IPS-20b (cell line): ENCODE results near the gene ADSL.
A peak's percentile ranks its signal among the peaks of the same experiment; 100 is the strongest.

Experiments
- H3K27ac ChIP-seq: one replicate; pipeline ENCODE4 v1.5.1; 2013; ENCODE audit warnings: low read length
- H3K27me3 ChIP-seq: 2 replicates; pipeline ENCODE4 v1.6.1; 2013; ENCODE audit warnings: mild to moderate bottlenecking, low read length, inconsistent platforms; ENCODE audit not compliant: insufficient read depth
- H3K36me3 ChIP-seq: 2 replicates; pipeline ENCODE4 v1.6.1; 2013; ENCODE audit warnings: low read depth, mild to moderate bottlenecking, inconsistent platforms, low read length, moderate library complexity; ENCODE audit not compliant: insufficient read depth
- H3K4me1 ChIP-seq: 2 replicates; pipeline ENCODE4 v1.6.1; 2013; ENCODE audit warnings: mild to moderate bottlenecking, control low read depth, inconsistent platforms, low read length, moderate library complexity; ENCODE audit not compliant: insufficient read depth
- H3K4me3 ChIP-seq: 2 replicates; pipeline ENCODE4 v1.5.1; 2013; ENCODE audit warnings: mild to moderate bottlenecking, low read length, inconsistent platforms
- H3K9ac ChIP-seq: 2 replicates; pipeline ENCODE4 v1.6.1; 2013; ENCODE audit warnings: low read depth, mild to moderate bottlenecking, inconsistent platforms, low read length, moderate library complexity
- H3K9me3 ChIP-seq: 2 replicates; pipeline ENCODE4 v1.6.1; 2013; ENCODE audit warnings: mild to moderate bottlenecking, low read depth, low read length, inconsistent platforms; ENCODE audit not compliant: insufficient read depth

ADSL gene

GRCh38 chr22:40397396-40397795, 51.1 kb downstream of the ADSL start:
- peaks cover 16% of the 10 kb centered on the region; the same call in 1 of the 2 replicates for H3K36me3 ChIP-seq
- H3K27ac ChIP-seq = no peak overlapping the region
- no peak overlapping the region for H3K4me3 ChIP-seq
- peak overlapping the region; percentile 39; the same call in 1 of the 2 replicates for H3K9ac ChIP-seq
- no peaks in the 10 kb centered on the region for H3K27me3 ChIP-seq
- H3K4me1 ChIP-seq = peaks cover 11% of the 10 kb centered on the region; the same call in 1 of the 2 replicates
- H3K9me3 ChIP-seq = no peaks in the 10 kb centered on the region

- no peaks in the 10 kb centered on the region for H3K9me3 ChIP-seq
- H3K36me3 ChIP-seq = peaks cover 21% of the 10 kb centered on the region
- H3K4me3 ChIP-seq = no peak overlapping the region
- no peaks in the 10 kb centered on the region for H3K27me3 ChIP-seq
- peaks cover 11% of the 10 kb centered on the region; the same call in 1 of the 2 replicates for H3K4me1 ChIP-seq
- H3K27ac ChIP-seq = no peak overlapping the region
- no peak overlapping the region for H3K9ac ChIP-seq
Measured at GRCh38 chr22:40399621-40400020, 53.3 kb downstream of the ADSL start.

GRCh38 chr22:40400159-40400558, 53.9 kb downstream of the ADSL start:
- H3K27me3 ChIP-seq = no peaks in the 10 kb centered on the region
- H3K9ac ChIP-seq = no peak overlapping the region
- H3K9me3 ChIP-seq = no peaks in the 10 kb centered on the region
- peaks cover 26% of the 10 kb centered on the region for H3K36me3 ChIP-seq
- peaks cover 11% of the 10 kb centered on the region; the same call in 1 of the 2 replicates for H3K4me1 ChIP-seq
- H3K4me3 ChIP-seq = no peak overlapping the region
- H3K27ac ChIP-seq = no peak overlapping the region

GRCh38 chr22:40401532-40401931, 55.2 kb downstream of the ADSL start:
- Histone ChIP-seq H3K36me3 (peaks cover 38% of the 10 kb centered on the region), H3K27ac (no peak overlapping the region), H3K27me3 (no peaks in the 10 kb centered on the region), H3K9me3 (no peaks in the 10 kb centered on the region), H3K9ac (no peak overlapping the region), H3K4me1 (peaks cover 10% of the 10 kb centered on the region; the same call in 1 of the 2 replicates), H3K4me3 (no peak overlapping the region)

- Histone ChIP-seq H3K9ac (no peak overlapping the region), H3K4me1 (peaks cover 5% of the 10 kb centered on the region; the same call in 1 of the 2 replicates), H3K9me3 (no peaks in the 10 kb centered on the region), H3K27me3 (no peaks in the 10 kb centered on the region), H3K36me3 (peaks cover 43% of the 10 kb centered on the region), H3K4me3 (no peak overlapping the region), H3K27ac (no peak overlapping the region)
Measured at GRCh38 chr22:40401981-40402406, 55.7 kb downstream of the ADSL start.

GRCh38 chr22:40403141-40403540, 56.8 kb downstream of the ADSL start:
- H3K27me3 ChIP-seq = no peaks in the 10 kb centered on the region
- H3K9ac ChIP-seq = no peak overlapping the region
- H3K9me3 ChIP-seq = no peaks in the 10 kb centered on the region
- H3K4me1 ChIP-seq = no peaks in the 10 kb centered on the region
- no peak overlapping the region for H3K27ac ChIP-seq
- peaks cover 54% of the 10 kb centered on the region for H3K36me3 ChIP-seq
- H3K4me3 ChIP-seq = no peak overlapping the region

GRCh38 chr22:40403651-40404050, 57.4 kb downstream of the ADSL start:
- H3K4me3 ChIP-seq = no peak overlapping the region
- H3K9me3 ChIP-seq = no peaks in the 10 kb centered on the region
- no peaks in the 10 kb centered on the region for H3K4me1 ChIP-seq
- peaks cover 59% of the 10 kb centered on the region for H3K36me3 ChIP-seq
- no peak overlapping the region for H3K9ac ChIP-seq
- no peaks in the 10 kb centered on the region for H3K27me3 ChIP-seq
- no peak overlapping the region for H3K27ac ChIP-seq

- H3K36me3 ChIP-seq = peaks cover 68% of the 10 kb centered on the region
- H3K9ac ChIP-seq = no peak overlapping the region
- no peaks in the 10 kb centered on the region for H3K4me1 ChIP-seq
- H3K27ac ChIP-seq = no peak overlapping the region
- no peaks in the 10 kb centered on the region for H3K9me3 ChIP-seq
- H3K4me3 ChIP-seq = no peak overlapping the region
- H3K27me3 ChIP-seq = no peaks in the 10 kb centered on the region
Measured at GRCh38 chr22:40404251-40405177, 58.2 kb downstream of the ADSL start.

- no peaks in the 10 kb centered on the region for H3K27me3 ChIP-seq
- H3K4me1 ChIP-seq = no peaks in the 10 kb centered on the region
- H3K4me3 ChIP-seq = no peak overlapping the region
- no peak overlapping the region for H3K27ac ChIP-seq
- no peaks in the 10 kb centered on the region for H3K9me3 ChIP-seq
- peaks cover 77% of the 10 kb centered on the region for H3K36me3 ChIP-seq
- no peak overlapping the region for H3K9ac ChIP-seq
Measured at GRCh38 chr22:40405178-40406062, 59.1 kb downstream of the ADSL start.

- Histone ChIP-seq H3K9me3 (no peaks in the 10 kb centered on the region), H3K27me3 (no peaks in the 10 kb centered on the region), H3K36me3 (peaks cover 80% of the 10 kb centered on the region), H3K4me1 (no peaks in the 10 kb centered on the region), H3K4me3 (no peak overlapping the region), H3K9ac (no peak overlapping the region), H3K27ac (no peak overlapping the region)
Measured at GRCh38 chr22:40406063-40406890, 60.0 kb downstream of the ADSL start.
